Ovary (tissue), 3 donors: ENCODE data around the gene MEG3.

Experiments used
- POLR2A ChIP-seq: fragments of 450-650 bp; IDR thresholded peaks from one replicate; pipeline ENCODE4 v1.6.1; 2017; ENCODE audit warnings: antibody characterized with exemption, mild to moderate bottlenecking, moderate library complexity
- TF ChIP-seq, protein P1 (sequence below), 3 donors: fragments of 450-650 bp in 2 of 3; fragments of 200-600 bp in 1 of 3; IDR thresholded peaks; one replicate each; pipeline versions ENCODE4 v1.5.1 to v1.8.0; 2016 to 2022; ENCODE audit warnings: antibody characterized with exemption in 3 of 3, mild to moderate bottlenecking in 1 of 3
- donor health status: DM: no; HTN: no; CAD: no.

DNA sequence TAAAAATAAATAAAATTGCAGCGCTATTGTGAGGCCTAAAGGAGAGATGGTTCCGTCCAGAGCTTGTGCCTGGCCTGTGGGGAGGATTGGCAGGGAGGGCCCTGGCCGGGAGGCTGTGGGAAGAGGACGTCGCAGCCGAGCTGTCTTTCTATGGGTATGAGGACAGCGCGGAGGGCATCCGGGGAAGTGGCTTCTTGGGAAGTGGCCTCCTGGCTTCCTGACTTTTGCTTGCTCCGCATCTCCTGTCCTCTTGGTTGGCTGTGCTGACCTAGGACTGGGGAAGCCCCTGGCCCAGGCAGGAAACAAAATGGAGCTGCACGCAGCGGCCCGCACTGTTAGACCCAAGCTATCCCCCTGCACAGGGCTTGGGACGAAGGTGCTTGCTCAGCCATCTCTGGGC is 22.2 kb upstream of the MEG3 start:
- TF ChIP-seq, protein P1, sequence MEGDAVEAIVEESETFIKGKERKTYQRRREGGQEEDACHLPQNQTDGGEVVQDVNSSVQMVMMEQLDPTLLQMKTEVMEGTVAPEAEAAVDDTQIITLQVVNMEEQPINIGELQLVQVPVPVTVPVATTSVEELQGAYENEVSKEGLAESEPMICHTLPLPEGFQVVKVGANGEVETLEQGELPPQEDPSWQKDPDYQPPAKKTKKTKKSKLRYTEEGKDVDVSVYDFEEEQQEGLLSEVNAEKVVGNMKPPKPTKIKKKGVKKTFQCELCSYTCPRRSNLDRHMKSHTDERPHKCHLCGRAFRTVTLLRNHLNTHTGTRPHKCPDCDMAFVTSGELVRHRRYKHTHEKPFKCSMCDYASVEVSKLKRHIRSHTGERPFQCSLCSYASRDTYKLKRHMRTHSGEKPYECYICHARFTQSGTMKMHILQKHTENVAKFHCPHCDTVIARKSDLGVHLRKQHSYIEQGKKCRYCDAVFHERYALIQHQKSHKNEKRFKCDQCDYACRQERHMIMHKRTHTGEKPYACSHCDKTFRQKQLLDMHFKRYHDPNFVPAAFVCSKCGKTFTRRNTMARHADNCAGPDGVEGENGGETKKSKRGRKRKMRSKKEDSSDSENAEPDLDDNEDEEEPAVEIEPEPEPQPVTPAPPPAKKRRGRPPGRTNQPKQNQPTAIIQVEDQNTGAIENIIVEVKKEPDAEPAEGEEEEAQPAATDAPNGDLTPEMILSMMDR (IDR thresholded peaks at IDR 0.05) = no peak
- no peak for TF ChIP-seq POLR2A
